ENCODE results near the gene PPL.

PPL gene

DNA sequence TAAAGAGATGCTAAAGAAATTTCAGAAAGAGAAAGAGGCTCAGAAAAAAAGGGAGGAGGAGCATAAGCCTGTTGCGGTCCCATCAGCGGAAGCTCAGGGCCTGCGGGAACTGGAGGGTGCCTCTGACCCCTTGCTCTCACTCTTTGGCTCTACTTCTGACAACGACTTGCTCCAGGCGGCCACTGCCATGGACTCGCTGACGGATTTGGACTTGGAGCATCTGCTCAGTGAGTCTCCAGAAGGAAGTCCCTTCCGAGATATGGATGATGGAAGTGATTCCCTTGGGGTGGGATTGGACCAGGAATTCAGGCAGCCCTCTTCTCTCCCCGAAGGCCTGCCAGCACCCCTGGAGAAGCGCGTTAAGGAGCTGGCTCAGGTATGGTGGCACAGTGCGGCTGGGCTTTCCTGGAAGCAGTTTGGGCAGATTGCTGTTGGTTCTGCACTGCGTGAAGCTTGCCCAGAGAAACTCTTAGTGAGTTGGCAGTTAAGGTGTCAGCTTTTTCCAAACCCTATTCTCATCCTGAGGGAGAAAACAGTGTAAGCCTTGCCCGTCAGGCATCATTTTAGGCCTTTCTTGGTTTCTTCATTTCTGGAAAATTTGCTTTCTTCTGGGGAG is 76.1 kb downstream of the PPL start:
- DNase-seq (ENCODE audit: low read depth) = no peak
- H3K4me3 ChIP-seq (ENCODE audit: control insufficient read depth, low read depth, low read length) = no peak overlapping the region
- TF ChIP-seq, protein P1, sequence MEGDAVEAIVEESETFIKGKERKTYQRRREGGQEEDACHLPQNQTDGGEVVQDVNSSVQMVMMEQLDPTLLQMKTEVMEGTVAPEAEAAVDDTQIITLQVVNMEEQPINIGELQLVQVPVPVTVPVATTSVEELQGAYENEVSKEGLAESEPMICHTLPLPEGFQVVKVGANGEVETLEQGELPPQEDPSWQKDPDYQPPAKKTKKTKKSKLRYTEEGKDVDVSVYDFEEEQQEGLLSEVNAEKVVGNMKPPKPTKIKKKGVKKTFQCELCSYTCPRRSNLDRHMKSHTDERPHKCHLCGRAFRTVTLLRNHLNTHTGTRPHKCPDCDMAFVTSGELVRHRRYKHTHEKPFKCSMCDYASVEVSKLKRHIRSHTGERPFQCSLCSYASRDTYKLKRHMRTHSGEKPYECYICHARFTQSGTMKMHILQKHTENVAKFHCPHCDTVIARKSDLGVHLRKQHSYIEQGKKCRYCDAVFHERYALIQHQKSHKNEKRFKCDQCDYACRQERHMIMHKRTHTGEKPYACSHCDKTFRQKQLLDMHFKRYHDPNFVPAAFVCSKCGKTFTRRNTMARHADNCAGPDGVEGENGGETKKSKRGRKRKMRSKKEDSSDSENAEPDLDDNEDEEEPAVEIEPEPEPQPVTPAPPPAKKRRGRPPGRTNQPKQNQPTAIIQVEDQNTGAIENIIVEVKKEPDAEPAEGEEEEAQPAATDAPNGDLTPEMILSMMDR (conservative IDR thresholded peaks at IDR 0.05; ENCODE audit: control insufficient read depth, insufficient read depth, low read depth, low read length) = no peak

DNA sequence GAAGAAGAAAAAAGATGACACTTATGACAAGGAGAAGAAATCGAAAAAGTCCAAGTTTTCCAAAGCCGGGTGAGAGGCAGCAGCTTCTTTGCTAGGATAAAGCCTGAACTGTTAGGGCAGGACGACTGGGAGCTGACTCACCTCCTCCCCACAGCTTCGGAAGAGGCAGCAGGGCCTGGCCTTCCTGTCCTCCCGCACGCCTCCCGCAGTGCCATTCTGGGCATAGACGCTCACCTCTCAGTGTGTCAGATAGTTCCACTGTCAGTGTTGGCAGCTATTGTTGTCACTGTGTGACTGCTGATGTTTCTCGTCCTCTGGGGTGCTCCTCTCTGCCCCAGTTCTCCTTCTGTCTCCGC is 77.1 kb downstream of the PPL start:
- TF ChIP-seq, protein P1 (conservative IDR thresholded peaks at IDR 0.05; ENCODE audit: control insufficient read depth, insufficient read depth, low read depth, low read length) = no peak
- no peak overlapping the region for H3K4me3 ChIP-seq (ENCODE audit: control insufficient read depth, low read depth, low read length)
- DNase-seq (ENCODE audit: low read depth) = no peak

DNA sequence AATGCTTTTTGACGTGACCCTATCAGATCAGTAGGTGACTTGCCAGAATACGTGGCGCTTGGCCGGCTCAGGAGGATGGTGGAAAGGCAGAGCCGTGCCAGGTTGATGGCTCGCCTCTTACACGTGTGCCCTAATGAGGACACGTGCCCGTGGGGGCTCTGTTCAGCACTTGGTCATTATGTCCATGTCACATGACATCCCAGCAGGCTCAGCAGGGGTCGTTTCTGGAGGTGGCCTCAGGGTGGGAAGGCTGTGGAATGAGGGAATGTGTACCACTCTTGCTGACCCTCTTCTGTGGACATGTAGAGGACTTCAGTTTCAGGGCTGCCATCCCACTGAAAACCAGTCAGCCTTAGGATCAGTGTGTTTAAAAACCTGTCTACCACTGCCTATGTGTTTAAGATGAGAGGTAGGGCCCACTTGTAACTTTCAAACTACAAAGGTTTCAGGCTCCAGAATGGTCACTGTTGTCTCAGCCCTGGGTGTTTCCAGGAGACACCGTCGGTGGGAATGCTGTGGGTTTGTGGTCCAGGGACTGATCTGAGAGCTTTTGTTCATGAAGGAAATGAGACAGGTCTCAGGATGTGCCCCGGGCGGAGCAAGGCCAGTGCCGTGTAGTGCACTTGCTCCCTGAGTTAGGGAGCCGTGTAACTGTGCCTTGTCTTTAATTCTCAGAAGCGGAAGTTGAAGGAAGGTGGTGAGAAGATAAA is 77.6 kb downstream of the PPL start:
- DNase-seq (ENCODE audit: low read depth) = no peak
- TF ChIP-seq, protein P1 (conservative IDR thresholded peaks at IDR 0.05; ENCODE audit: control insufficient read depth, insufficient read depth, low read depth, low read length) = no peak
- H3K4me3 ChIP-seq (ENCODE audit: control insufficient read depth, low read depth, low read length) = no peak overlapping the region

DNA sequence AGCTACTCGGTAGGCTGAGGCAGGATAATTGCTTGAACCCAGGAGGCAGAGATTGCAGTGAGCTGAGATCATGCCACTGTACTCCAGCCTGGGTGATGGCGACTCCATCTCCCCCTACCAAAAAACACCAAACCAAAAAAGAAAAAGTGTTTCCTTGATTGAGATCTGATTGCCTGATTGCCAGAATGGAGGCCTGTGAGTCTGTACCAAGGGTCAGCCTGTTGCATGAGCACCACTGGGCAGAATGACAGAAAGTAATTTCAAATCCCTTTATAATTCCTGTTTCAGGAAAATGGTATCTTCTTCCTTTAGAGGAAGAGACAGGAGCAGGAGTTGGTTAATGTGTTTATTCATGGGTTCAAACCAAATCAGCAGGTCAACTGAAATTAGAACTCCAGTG is 81.1 kb downstream of the PPL start:
- no peak overlapping the region for H3K4me3 ChIP-seq (ENCODE audit: control insufficient read depth, low read depth, low read length)
- TF ChIP-seq, protein P1 (conservative IDR thresholded peaks at IDR 0.05; ENCODE audit: control insufficient read depth, insufficient read depth, low read depth, low read length) = no peak
- no peak for DNase-seq (ENCODE audit: low read depth)

DNA sequence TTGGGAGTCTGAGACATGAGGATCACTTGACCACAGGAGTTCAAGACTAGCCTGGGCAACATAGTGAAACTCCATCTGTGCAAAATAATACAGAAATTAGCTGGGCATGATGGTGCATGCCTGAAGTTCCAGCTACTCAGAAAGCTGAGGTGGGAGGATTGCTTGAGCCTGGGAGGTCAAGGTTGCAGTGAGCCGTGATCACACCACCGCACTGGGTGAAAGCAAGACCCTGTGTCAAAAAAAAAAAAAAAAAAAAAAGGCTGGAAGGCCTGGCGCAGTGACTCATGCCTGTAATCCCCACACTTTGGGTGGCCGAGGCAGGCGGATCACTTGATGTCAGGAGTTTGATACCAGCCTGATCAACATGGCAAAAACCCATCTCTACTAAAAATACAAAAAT is 81.6 kb downstream of the PPL start:
- no peak for DNase-seq (ENCODE audit: low read depth)
- no peak overlapping the region for H3K4me3 ChIP-seq (ENCODE audit: control insufficient read depth, low read depth, low read length)
- TF ChIP-seq, protein P1 (conservative IDR thresholded peaks at IDR 0.05; ENCODE audit: control insufficient read depth, insufficient read depth, low read depth, low read length) = no peak

DNA sequence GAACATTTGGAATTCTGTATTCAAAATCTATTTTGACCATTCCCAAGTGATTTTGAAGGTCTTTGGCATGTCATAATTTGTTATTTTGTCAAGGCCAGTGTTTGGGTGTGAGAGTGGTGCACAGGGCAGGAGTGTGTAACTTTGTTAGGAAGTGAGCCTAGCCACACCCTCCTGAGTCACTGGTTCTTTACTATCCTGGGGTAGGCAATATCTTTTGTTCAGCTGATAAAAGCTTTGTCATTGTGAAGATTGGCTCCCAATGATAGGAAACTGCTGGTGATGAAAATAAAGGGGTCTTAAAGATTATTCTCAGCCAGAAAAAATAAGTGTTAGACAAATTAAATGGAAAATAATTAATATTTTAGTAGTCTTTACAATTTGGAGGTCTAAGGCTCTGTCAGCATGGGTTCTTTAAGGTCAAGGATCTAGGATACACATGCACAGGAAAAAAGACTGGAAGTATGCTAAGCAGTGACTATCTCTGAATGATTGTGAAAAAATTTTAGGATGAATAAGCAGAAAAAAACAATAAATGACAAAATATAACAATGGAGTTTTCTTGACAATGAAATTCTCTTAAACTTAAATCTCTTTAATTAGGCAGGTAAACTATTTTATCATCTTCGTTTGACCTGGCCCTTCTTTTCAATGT is 84.6 kb downstream of the PPL start:
- TF ChIP-seq, protein P1 (conservative IDR thresholded peaks at IDR 0.05; ENCODE audit: control insufficient read depth, insufficient read depth, low read depth, low read length) = no peak
- peak; percentile 52 for DNase-seq (ENCODE audit: low read depth)

More for the DNA sequence above, 84.6 kb downstream of the PPL start:
- H3K4me3 ChIP-seq (ENCODE audit: control insufficient read depth, low read depth, low read length) = no peak overlapping the region

All from fibroblast of mammary gland (primary cell).